HepG2 (cell line): ENCODE data around the gene COQ8A. TPM values are rescaled to one million over a fixed set of nuclear protein-coding genes. Genes with fewer than 3 reads are reported as not detected.

Experiments
- ATAC-seq: fragments of 200-7000 bp; cut with Tn5 transposase; 3 replicates; pipeline ENCODE4 v1.9.1; 2020; ENCODE audit warnings: mild to moderate bottlenecking, moderate library complexity
- BruUV-seq: library from RNA; stranded (reverse); fragments of 400-500 nt; replicated peaks from 2 replicates; lab custom pipeline; 2021; lab: Mats Ljungman, UMichigan
- CTCF ChIA-PET: fragments of 300-600 bp; formaldehyde crosslinking; extraction: SDS; loops from one replicate; lab custom pipeline; 2021; ENCODE audit warnings: low total read pairs, inconsistent platforms, low intra/inter-chr PET ratio; lab: Yijun Ruan, JAX
- POLR2A ChIA-PET: fragments of 350-600 bp; sonication (Branson Sonifier 250); formaldehyde crosslinking; loops from one replicate; lab custom pipeline; 2020; ENCODE audit warnings: antibody characterized with exemption, inconsistent platforms; lab: Yijun Ruan, JAX
- DNase-seq: peaks from one replicate; pipeline ENCODE4 v3.0.0-alpha.2; 2015; ENCODE audit warnings: low spot score
- FAIRE-seq: peaks from 3 replicates; lab custom pipeline; 2011; peaks lifted over from hg19 to GRCh38; lab: Jason Lieb, UNC
- H2AFZ ChIP-seq: one replicate; pipeline ENCODE4 v1.6.1; 2011; ENCODE audit warnings: low read length, inconsistent platforms
- H3K27ac ChIP-seq: fragments of 300-600 bp; 3 replicates; pipeline ENCODE4 v1.8.0; 2011; ENCODE audit warnings: mixed run types, mild to moderate bottlenecking, mixed read lengths, low read length, inconsistent platforms; ENCODE audit not compliant: insufficient read depth; ENCODE audit errors: extremely low read length
- H3K27me3 ChIP-seq, 2 experiments: fragments of 200-600 bp in 1 of 2; 2 replicates in 1 of 2; 3 replicates in 1 of 2; pipeline versions ENCODE4 v1.6.0 to v1.8.0; 2011; ENCODE audit warnings: low read length in 2 of 2, mild to moderate bottlenecking in 2 of 2, moderate library complexity in 2 of 2, inconsistent platforms in 1 of 2; ENCODE audit not compliant: insufficient read depth in 2 of 2, control insufficient read depth in 1 of 2
- H3K36me3 ChIP-seq, 2 experiments: fragments of 200-600 bp in 1 of 2; replicated peaks in 1 of 2; 2 replicates in 1 of 2; 3 replicates in 1 of 2; pipeline versions ENCODE4 v1.5.1 to v1.8.0; 2011; ENCODE audit warnings: low read length in 2 of 2, inconsistent platforms in 1 of 2; ENCODE audit not compliant: insufficient read depth in 2 of 2, control insufficient read depth in 1 of 2
- H3K4me1 ChIP-seq: 2 replicates; pipeline ENCODE4 v1.5.1; 2012; ENCODE audit warnings: low read length, inconsistent platforms; ENCODE audit not compliant: insufficient read depth
- H3K4me2 ChIP-seq: 2 replicates; pipeline ENCODE4 v1.6.0; 2011; ENCODE audit warnings: low read depth, low read length, inconsistent platforms
- H3K4me3 ChIP-seq, 3 experiments: fragments of 200-600 bp in 1 of 3; sonication (generic), shearing (Covaris generic) in 1 of 3; replicated peaks in 1 of 3; 2 replicates each; pipeline ENCODE4 v1.5.1; 2011 to 2016; ENCODE audit warnings: low read length in 3 of 3, inconsistent platforms in 2 of 3, low read depth in 2 of 3, mild to moderate bottlenecking in 2 of 3, control low read depth in 1 of 3, mixed read lengths in 1 of 3; ENCODE audit not compliant: insufficient read depth in 1 of 3
- H3K79me2 ChIP-seq: one replicate; pipeline ENCODE4 v1.6.1; 2011; ENCODE audit warnings: low read length, inconsistent platforms; ENCODE audit not compliant: insufficient read depth
- H3K9ac ChIP-seq: 2 replicates; pipeline ENCODE4 v1.6.0; 2011; ENCODE audit warnings: mild to moderate bottlenecking, low read depth, low read length, inconsistent platforms; ENCODE audit not compliant: insufficient read depth
- H3K9me3 ChIP-seq: 2 replicates; pipeline ENCODE4 v1.5.1; 2012; ENCODE audit warnings: mild to moderate bottlenecking, low read length
- H4K20me1 ChIP-seq: 2 replicates; pipeline ENCODE4 v1.6.0; 2011; ENCODE audit warnings: inconsistent platforms, mild to moderate bottlenecking, low read length, moderate library complexity; ENCODE audit not compliant: insufficient read depth
- CAMTA2 ChIP-seq: sonication (generic); formaldehyde crosslinking; IDR thresholded peaks from 2 replicates; pipeline ENCODE4 v1.4.0; 2020; ENCODE audit warnings: mild to moderate bottlenecking, missing genetic modification reagents, borderline replicate concordance
- KAT8 ChIP-seq: IDR thresholded peaks from 2 replicates; pipeline ENCODE4 v1.6.1; 2016; ENCODE audit warnings: missing genetic modification reagents, missing compliant biosample characterization
- NFKBIZ ChIP-seq: IDR thresholded peaks from 2 replicates; pipeline ENCODE4 v1.6.1; 2018; ENCODE audit warnings: missing genetic modification reagents, missing compliant biosample characterization
- WGBS: methylation state at CpG from one replicate; pipeline ENCODE4 v1.1.6; 2017; ENCODE audit warnings: low lambda C conversion rate; 5-methylcytosine and 5-hydroxymethylcytosine counted together
- in situ Hi-C: cut with HindIII; loops from 2 replicates; pipeline ENCODE4 v1.10.0; 2017; ENCODE audit warnings: low pct_unique_long_range_greater_than_20kb; ENCODE audit not compliant: extremely low pct_ligation_motif_present
- intact Hi-C: fragments of 100-400 bp; cut with micrococcal nuclease; formaldehyde crosslinking; loops from one replicate; pipeline ENCODE4 v1.10.0; 2022; ENCODE audit not compliant: unreplicated experiment
- polyA plus RNA-seq, 8 experiments: library from polyadenylated mRNA; depleted of rRNA in 3 of 8; stranded (reverse) in 7 of 8; unstranded in 1 of 8; fragments of >200 nt; fragmentation: Illumina TruSeq in 4 of 8; extraction: Trizol in 4 of 8; gene quantifications; 2 replicates each; pipeline versions ENCODE4 v1.2.1 to v1.2.3, GENCODE V29; 2011 to 2016; ENCODE audit warnings: low read depth in 4 of 8, missing spikeins in 1 of 8, mixed read lengths in 1 of 8; ENCODE audit not compliant: insufficient read depth in 1 of 8
- total RNA-seq, 5 experiments: library from RNA; depleted of rRNA; stranded (reverse); fragments of >200 nt; fragmentation: Illumina TruSeq; extraction: Trizol; gene quantifications; 2 replicates each; pipeline ENCODE4 v1.2.3, GENCODE V29; 2016; ENCODE audit warnings: low read depth in 1 of 5
- TF ChIP-seq, protein P1 (sequence below): sonication (generic); formaldehyde crosslinking; IDR thresholded peaks from 2 replicates; pipeline ENCODE4 v1.4.0; 2020; ENCODE audit warnings: missing genetic modification reagents
- TF ChIP-seq, protein P2 (sequence below): sonication (generic); formaldehyde crosslinking; IDR thresholded peaks from 2 replicates; pipeline ENCODE4 v1.5.1; 2020; ENCODE audit warnings: missing genetic modification reagents, mild to moderate bottlenecking, borderline replicate concordance
- TF ChIP-seq, protein P3 (sequence below): IDR thresholded peaks from 2 replicates; pipeline ENCODE4 v1.6.1; 2016; ENCODE audit warnings: missing genetic modification reagents, missing compliant biosample characterization

COQ8A gene
- total and polyA plus RNA-seq, 2 of the 13 experiments (the other 11 are each of a cell fraction or from before 2014, with no cell fraction given) = 60.4 to 88.7 TPM

DNA sequence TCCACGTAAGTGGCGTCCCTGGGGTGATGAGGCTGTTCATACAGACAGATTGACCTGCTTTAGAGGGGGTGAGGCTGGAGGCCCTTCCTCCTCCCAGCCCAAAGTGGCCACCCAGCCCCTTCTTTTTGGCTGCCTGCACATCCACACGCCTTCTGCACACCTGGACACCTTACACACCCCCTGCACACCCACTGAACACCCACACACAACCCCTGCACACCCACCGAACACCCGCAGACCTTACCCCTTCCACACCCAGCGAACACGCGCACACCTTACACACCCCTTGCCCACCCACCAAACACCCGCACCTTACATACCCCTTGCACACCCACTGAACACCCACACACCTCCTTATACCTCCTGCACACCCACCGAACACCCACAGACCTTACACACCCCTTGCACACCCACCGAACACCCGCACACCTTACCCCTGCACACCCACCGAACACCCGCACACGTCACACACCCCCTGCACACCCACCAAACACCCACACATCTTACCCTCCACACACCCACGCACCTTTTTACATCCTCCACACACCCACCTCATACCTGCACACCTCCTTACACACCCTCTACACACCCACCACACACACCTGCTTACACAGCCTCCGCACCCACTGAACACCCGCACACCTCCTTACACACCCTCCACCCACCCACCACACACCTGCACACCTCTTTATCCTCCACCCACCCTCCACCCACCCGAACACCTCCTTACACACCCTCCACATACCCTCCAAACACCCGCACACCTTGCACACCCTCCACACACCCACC is 37.7 kb downstream of the COQ8A start (continued):
- no peak for TF ChIP-seq CAMTA2 (CRISPR knock-in tag)
- no peak for TF ChIP-seq NFKBIZ (CRISPR knock-in tag)
- TF ChIP-seq, protein P1, sequence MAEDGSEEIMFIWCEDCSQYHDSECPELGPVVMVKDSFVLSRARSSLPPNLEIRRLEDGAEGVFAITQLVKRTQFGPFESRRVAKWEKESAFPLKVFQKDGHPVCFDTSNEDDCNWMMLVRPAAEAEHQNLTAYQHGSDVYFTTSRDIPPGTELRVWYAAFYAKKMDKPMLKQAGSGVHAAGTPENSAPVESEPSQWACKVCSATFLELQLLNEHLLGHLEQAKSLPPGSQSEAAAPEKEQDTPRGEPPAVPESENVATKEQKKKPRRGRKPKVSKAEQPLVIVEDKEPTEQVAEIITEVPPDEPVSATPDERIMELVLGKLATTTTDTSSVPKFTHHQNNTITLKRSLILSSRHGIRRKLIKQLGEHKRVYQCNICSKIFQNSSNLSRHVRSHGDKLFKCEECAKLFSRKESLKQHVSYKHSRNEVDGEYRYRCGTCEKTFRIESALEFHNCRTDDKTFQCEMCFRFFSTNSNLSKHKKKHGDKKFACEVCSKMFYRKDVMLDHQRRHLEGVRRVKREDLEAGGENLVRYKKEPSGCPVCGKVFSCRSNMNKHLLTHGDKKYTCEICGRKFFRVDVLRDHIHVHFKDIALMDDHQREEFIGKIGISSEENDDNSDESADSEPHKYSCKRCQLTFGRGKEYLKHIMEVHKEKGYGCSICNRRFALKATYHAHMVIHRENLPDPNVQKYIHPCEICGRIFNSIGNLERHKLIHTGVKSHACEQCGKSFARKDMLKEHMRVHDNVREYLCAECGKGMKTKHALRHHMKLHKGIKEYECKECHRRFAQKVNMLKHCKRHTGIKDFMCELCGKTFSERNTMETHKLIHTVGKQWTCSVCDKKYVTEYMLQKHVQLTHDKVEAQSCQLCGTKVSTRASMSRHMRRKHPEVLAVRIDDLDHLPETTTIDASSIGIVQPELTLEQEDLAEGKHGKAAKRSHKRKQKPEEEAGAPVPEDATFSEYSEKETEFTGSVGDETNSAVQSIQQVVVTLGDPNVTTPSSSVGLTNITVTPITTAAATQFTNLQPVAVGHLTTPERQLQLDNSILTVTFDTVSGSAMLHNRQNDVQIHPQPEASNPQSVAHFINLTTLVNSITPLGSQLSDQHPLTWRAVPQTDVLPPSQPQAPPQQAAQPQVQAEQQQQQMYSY (CRISPR knock-in tag) = no peak
- TF ChIP-seq, protein P2, sequence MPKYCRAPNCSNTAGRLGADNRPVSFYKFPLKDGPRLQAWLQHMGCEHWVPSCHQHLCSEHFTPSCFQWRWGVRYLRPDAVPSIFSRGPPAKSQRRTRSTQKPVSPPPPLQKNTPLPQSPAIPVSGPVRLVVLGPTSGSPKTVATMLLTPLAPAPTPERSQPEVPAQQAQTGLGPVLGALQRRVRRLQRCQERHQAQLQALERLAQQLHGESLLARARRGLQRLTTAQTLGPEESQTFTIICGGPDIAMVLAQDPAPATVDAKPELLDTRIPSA (CRISPR knock-in tag) = no peak

DNA sequence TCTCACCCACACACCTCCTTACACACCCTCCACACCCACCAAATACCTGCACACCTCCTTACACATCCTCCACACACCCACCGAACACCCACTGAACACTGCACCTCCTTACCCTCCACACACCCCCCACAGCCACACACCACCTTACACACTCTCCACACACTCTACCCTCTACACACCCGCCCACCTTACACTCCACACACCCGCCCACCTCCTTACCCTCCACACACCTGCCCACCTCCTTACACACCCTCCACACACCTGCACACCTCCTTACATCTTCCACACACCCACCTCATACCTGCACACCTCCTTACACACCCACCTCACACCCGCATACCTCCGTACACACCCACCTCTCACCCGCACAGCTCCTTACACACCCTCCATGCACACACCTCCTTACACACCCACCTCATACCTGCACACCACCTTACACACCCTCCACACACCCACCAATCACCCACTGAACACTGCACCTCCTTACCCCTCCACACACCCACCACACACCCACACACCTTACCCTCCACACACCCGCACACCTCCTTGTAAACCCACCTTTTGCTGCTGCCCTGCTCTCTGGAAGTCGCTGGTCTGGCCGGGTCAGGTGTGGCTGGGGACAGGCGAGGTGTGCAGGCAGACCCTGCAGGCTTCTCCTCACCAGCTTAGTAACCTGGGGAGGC is 38.5 kb downstream of the COQ8A start:
- BruUV-seq = no TSS peak
- intact Hi-C loops = no loop called here
- DNase-seq = no peak
- peaks cover 11% of the 10 kb centered on the region for H3K79me2 ChIP-seq
- in situ Hi-C loops = no loop called here
- ATAC-seq = no peak
- TF ChIP-seq CAMTA2 (CRISPR knock-in tag) (no peak), KAT8 (no peak)
- TF ChIP-seq, protein P3, sequence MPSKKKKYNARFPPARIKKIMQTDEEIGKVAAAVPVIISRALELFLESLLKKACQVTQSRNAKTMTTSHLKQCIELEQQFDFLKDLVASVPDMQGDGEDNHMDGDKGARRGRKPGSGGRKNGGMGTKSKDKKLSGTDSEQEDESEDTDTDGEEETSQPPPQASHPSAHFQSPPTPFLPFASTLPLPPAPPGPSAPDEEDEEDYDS (CRISPR knock-in tag) = no peak
- peaks cover 11% of the 10 kb centered on the region; the same call in 1 of the 2 replicates for H4K20me1 ChIP-seq
- peaks cover 28 to 54% of the 10 kb centered on the region in 2 experiments; a peak in 4 of 5 replicates for H3K36me3 ChIP-seq
- no peaks in the 10 kb centered on the region for H3K9me3 ChIP-seq
- no peak overlapping the region for H3K4me2 ChIP-seq
- H3K4me1 ChIP-seq = peaks cover 23% of the 10 kb centered on the region
- WGBS = 98% methylated on average over 8 of the region's 10 CpGs
- CTCF ChIA-PET = no interaction called here
- H3K9ac ChIP-seq = no peak overlapping the region
- H3K27ac ChIP-seq = no peak overlapping the region
- no peak for FAIRE-seq
- POLR2A ChIA-PET = no interaction called here
- H3K27me3 ChIP-seq = no peaks in the 10 kb centered on the region
- no peak overlapping the region for H3K4me3 ChIP-seq
- no peak overlapping the region for H2AFZ ChIP-seq
